Endometrium (tissue), 2 donors: ENCODE measurements around the gene BANF2.

Experiments
- FAIRE-seq: peaks from 2 replicates; lab custom pipeline; 2012; peaks lifted over from hg19 to GRCh38; lab: Jason Lieb, UNC
- donor health status: control.
- donor health status: control.

BANF2 gene

GRCh38 chr20:17710379-17711266, 10.9 kb downstream of the BANF2 start:
- FAIRE-seq: no peak

GRCh38 chr20:17711267-17711627, 11.5 kb downstream of the BANF2 start:
- no peak for FAIRE-seq

GRCh38 chr20:17712201-17712600, 12.4 kb downstream of the BANF2 start:
- FAIRE-seq: no peak

GRCh38 chr20:17712708-17713107, 12.9 kb downstream of the BANF2 start:
- no peak for FAIRE-seq

GRCh38 chr20:17714597-17714996, 14.8 kb downstream of the BANF2 start:
- FAIRE-seq: no peak

GRCh38 chr20:17715075-17715474, 15.3 kb downstream of the BANF2 start:
- FAIRE-seq: no peak

GRCh38 chr20:17716331-17716730, 16.6 kb downstream of the BANF2 start:
- no peak for FAIRE-seq

GRCh38 chr20:17720755-17721154, 21.0 kb downstream of the BANF2 start:
- no peak for FAIRE-seq

- FAIRE-seq: no peak
Measured at GRCh38 chr20:17721802-17722486, 22.2 kb downstream of the BANF2 start.

GRCh38 chr20:17722493-17723300, 22.9 kb downstream of the BANF2 start:
- FAIRE-seq: no peak

GRCh38 chr20:17723301-17723691, 23.5 kb downstream of the BANF2 start:
- no peak for FAIRE-seq

GRCh38 chr20:17725094-17725835, 25.5 kb downstream of the BANF2 start:
- FAIRE-seq: no peak

- FAIRE-seq: no peak
Measured at GRCh38 chr20:17726902-17727301, 27.1 kb downstream of the BANF2 start.

- no peak for FAIRE-seq
Measured at GRCh38 chr20:17727351-17727750, 27.6 kb downstream of the BANF2 start.

- FAIRE-seq: no peak
Measured at GRCh38 chr20:17728074-17728473, 28.3 kb downstream of the BANF2 start.

- FAIRE-seq: no peak
Measured at GRCh38 chr20:17730071-17730470, 30.3 kb downstream of the BANF2 start.

GRCh38 chr20:17731233-17731632, 31.5 kb downstream of the BANF2 start:
- FAIRE-seq: no peak

- FAIRE-seq: no peak
Measured at GRCh38 chr20:17732907-17733521, 33.2 kb downstream of the BANF2 start.

- no peak for FAIRE-seq
Measured at GRCh38 chr20:17733767-17734304, 34.1 kb downstream of the BANF2 start.

- no peak for FAIRE-seq
Measured at GRCh38 chr20:17734374-17734773, 34.6 kb downstream of the BANF2 start.

GRCh38 chr20:17735206-17735804, 35.5 kb downstream of the BANF2 start:
- FAIRE-seq: no peak
